GM23338 (cell line): ENCODE measurements around the gene CTTN. TPM values are rescaled to one million over a fixed set of nuclear protein-coding genes. Genes with fewer than 3 reads are reported as not detected.

Experiments
- ATAC-seq: fragments of 200-7000 bp; cut with Tn5 transposase; 3 replicates; pipeline ENCODE4 v1.9.1; 2020
- DNase-seq: peaks from one replicate; pipeline ENCODE4 v3.0.0-alpha.2; 2015; ENCODE audit warnings: low spot score
- H2AFZ ChIP-seq: fragments of 200-600 bp; sonication (generic); 2 replicates; pipeline ENCODE4 v1.8.0; 2016; ENCODE audit warnings: antibody characterized with exemption, mild to moderate bottlenecking, moderate library complexity
- H3F3A ChIP-seq: fragments of 200-600 bp; sonication (generic); replicated peaks from 2 replicates; pipeline ENCODE4 v1.8.0; 2017; ENCODE audit warnings: antibody characterized with exemption, mixed run types, low read depth
- H3K27ac ChIP-seq: fragments of 200-600 bp; sonication (generic); 2 replicates; pipeline ENCODE4 v1.6.1; 2016; ENCODE audit warnings: low read depth
- H3K27me3 ChIP-seq: fragments of 200-600 bp; sonication (generic); 2 replicates; pipeline ENCODE4 v1.8.0; 2016; ENCODE audit warnings: mild to moderate bottlenecking, mixed run types, moderate library complexity; ENCODE audit not compliant: insufficient read depth
- H3K36me3 ChIP-seq: fragments of 200-600 bp; sonication (generic); 2 replicates; pipeline ENCODE4 v1.8.0; 2016; ENCODE audit warnings: mild to moderate bottlenecking; ENCODE audit not compliant: insufficient read depth
- H3K4me1 ChIP-seq: fragments of 200-600 bp; sonication (generic); 2 replicates; pipeline ENCODE4 v1.8.0; 2016; ENCODE audit warnings: mild to moderate bottlenecking, moderate library complexity; ENCODE audit not compliant: insufficient read depth
- H3K4me2 ChIP-seq: fragments of 200-600 bp; sonication (generic); 2 replicates; pipeline ENCODE4 v1.7.1; 2017; ENCODE audit warnings: mixed run types
- H3K4me3 ChIP-seq: fragments of 200-600 bp; sonication (generic); 2 replicates; pipeline ENCODE4 v1.6.1; 2016; ENCODE audit warnings: mixed run types
- H3K79me2 ChIP-seq: fragments of 200-600 bp; sonication (generic); replicated peaks from 2 replicates; pipeline ENCODE4 v1.8.0; 2017; ENCODE audit warnings: mild to moderate bottlenecking; ENCODE audit not compliant: insufficient read depth
- H3K9me2 ChIP-seq: fragments of 200-600 bp; sonication (generic); 2 replicates; pipeline ENCODE4 v1.8.0; 2017; ENCODE audit not compliant: insufficient read depth
- H4K20me1 ChIP-seq: fragments of 200-600 bp; sonication (generic); replicated peaks from 2 replicates; pipeline ENCODE4 v1.8.0; 2017; ENCODE audit warnings: mild to moderate bottlenecking; ENCODE audit not compliant: insufficient read depth
- H3K27ac Mint-ChIP-seq: 2 replicates; pipeline ENCODE4 v1.8.0; 2020; ENCODE audit warnings: inconsistent platforms, mild to moderate bottlenecking, moderate library complexity, mixed read lengths
- H3K27me3 Mint-ChIP-seq: 3 replicates; pipeline ENCODE4 v1.8.0; 2022; ENCODE audit warnings: low read depth, mild to moderate bottlenecking, moderate library complexity, mixed read lengths, inconsistent platforms; ENCODE audit not compliant: insufficient read depth, poor library complexity
- H3K36me3 Mint-ChIP-seq: 3 replicates; pipeline ENCODE4 v1.8.0; 2021; ENCODE audit warnings: low read depth, mild to moderate bottlenecking, inconsistent platforms, moderate library complexity, mixed read lengths
- H3K4me1 Mint-ChIP-seq: 3 replicates; pipeline ENCODE4 v1.8.0; 2020; ENCODE audit warnings: mild to moderate bottlenecking, inconsistent platforms, mixed read lengths
- H3K4me3 Mint-ChIP-seq: 3 replicates; pipeline ENCODE4 v1.8.0; 2021; ENCODE audit warnings: moderate library complexity, mild to moderate bottlenecking, inconsistent platforms, mixed read lengths
- H3K9me3 Mint-ChIP-seq: 3 replicates; pipeline ENCODE4 v1.8.0; 2020; ENCODE audit warnings: moderate library complexity, mild to moderate bottlenecking, inconsistent platforms, mixed read lengths
- CREB1 ChIP-seq: fragments of 250-450 bp; sonication (Bioruptor Pico); IDR thresholded peaks from 2 replicates; pipeline ENCODE4 v1.5.0; 2020; ENCODE audit warnings: low read depth, mild to moderate bottlenecking, moderate library complexity
- ETS1 ChIP-seq: IDR thresholded peaks from 2 replicates; pipeline ENCODE4 v1.6.1; 2016; ENCODE audit warnings: antibody characterized with exemption
- EZH2 ChIP-seq: fragments of 200-600 bp; sonication (generic); IDR thresholded peaks from one replicate; pipeline ENCODE4 v1.8.0; 2017; ENCODE audit warnings: antibody characterized with exemption, mild to moderate bottlenecking, low read depth; ENCODE audit not compliant: unreplicated experiment
- EZH2phosphoT487 ChIP-seq: fragments of 200-600 bp; sonication (generic); IDR thresholded peaks from one replicate; pipeline ENCODE4 v1.8.1; 2018; ENCODE audit warnings: antibody characterized with exemption; ENCODE audit not compliant: unreplicated experiment
- JUNB ChIP-seq: IDR thresholded peaks from one replicate; pipeline ENCODE4 v1.6.1; 2016; ENCODE audit warnings: antibody characterized with exemption; ENCODE audit not compliant: unreplicated experiment
- NANOG ChIP-seq: IDR thresholded peaks from 2 replicates; pipeline ENCODE4 v1.6.1; 2016; ENCODE audit warnings: antibody characterized with exemption, borderline replicate concordance
- POLR2AphosphoS5 ChIP-seq: IDR thresholded peaks from 2 replicates; pipeline ENCODE4 v1.6.1; 2016; ENCODE audit warnings: antibody characterized with exemption, low read depth
- STAT1 ChIP-seq: IDR thresholded peaks from one replicate; pipeline ENCODE4 v1.6.1; 2016; ENCODE audit warnings: antibody characterized with exemption; ENCODE audit not compliant: unreplicated experiment
- ZNF114 ChIP-seq: fragments of 250-450 bp; sonication (Bioruptor Pico); IDR thresholded peaks from 2 replicates; pipeline ENCODE4 v1.5.0; 2020; ENCODE audit warnings: mild to moderate bottlenecking, moderate library complexity
- polyA plus RNA-seq: library from polyadenylated mRNA; unstranded; fragments of >200 nt; fragmentation: Nextera tagmentation; extraction: Ambion mirVana; gene quantifications from 2 replicates; pipeline ENCODE4 v1.2.1, GENCODE V29; 2016
- total RNA-seq: library from RNA; depleted of rRNA; stranded (reverse); fragments of >200 nt; shearing (Covaris generic); gene quantifications from 2 replicates; pipeline ENCODE4 v1.2.3, GENCODE V29; 2014
- TF ChIP-seq, protein P1 (sequence below): fragments of 250-450 bp; sonication (Bioruptor Pico); IDR thresholded peaks from 2 replicates; pipeline ENCODE4 v1.5.0; 2020; ENCODE audit warnings: mild to moderate bottlenecking, moderate library complexity
- TF ChIP-seq, protein P2 (sequence below): IDR thresholded peaks from one replicate; pipeline ENCODE4 v1.6.1; 2018; ENCODE audit warnings: antibody characterized with exemption; ENCODE audit not compliant: unreplicated experiment

The CTTN gene
- total and polyA plus RNA-seq, 2 experiments from 2014 or later, result 163 to 343 TPM

DNA sequence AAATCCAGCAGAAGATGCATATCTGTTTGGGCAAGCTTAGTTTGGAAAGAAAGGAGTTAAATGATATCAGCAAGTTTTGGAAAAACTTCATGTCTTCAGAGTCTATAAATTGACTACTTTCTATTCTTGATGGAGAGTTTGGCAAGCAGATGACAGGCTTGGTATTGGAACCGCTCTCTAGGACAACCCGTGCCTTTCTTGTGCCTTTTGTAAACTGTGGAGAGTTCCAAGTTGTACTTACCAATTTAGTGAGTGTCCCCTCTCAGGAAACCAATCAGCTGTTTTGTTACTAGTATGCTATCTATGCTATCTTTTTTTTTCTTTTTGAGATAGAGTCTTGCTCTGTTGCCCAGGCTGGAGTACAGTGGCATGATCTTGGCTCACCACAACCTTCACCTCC is 43.7 kb upstream of the CTTN start:
- Histone ChIP-seq H3K27ac (no peak overlapping the region), H3K79me2 (peaks cover 4% of the 10 kb centered on the region; the same call in 1 of the 2 replicates), H2AFZ (no peak overlapping the region), H3K9me2 (no peaks in the 10 kb centered on the region), H3K36me3 (peaks cover 27% of the 10 kb centered on the region), H3F3A (no peaks in the 10 kb centered on the region), H3K4me1 (no peaks in the 10 kb centered on the region), H3K27me3 (no peaks in the 10 kb centered on the region), H3K4me2 (no peak overlapping the region), H3K4me3 (no peak overlapping the region), H4K20me1 (peaks cover 18% of the 10 kb centered on the region)
- ATAC-seq, result no peak
- Mint-ChIP-seq H3K4me3 (no peak overlapping the region), H3K27ac (no peak overlapping the region), H3K36me3 (peaks cover 68% of the 10 kb centered on the region), H3K27me3 (peaks cover 3% of the 10 kb centered on the region), H3K9me3 (no peaks in the 10 kb centered on the region), H3K4me1 (no peaks in the 10 kb centered on the region)
- no peak for TF ChIP-seq NANOG
- no peak for TF ChIP-seq ZNF114
- DNase-seq, result no peak

DNA sequence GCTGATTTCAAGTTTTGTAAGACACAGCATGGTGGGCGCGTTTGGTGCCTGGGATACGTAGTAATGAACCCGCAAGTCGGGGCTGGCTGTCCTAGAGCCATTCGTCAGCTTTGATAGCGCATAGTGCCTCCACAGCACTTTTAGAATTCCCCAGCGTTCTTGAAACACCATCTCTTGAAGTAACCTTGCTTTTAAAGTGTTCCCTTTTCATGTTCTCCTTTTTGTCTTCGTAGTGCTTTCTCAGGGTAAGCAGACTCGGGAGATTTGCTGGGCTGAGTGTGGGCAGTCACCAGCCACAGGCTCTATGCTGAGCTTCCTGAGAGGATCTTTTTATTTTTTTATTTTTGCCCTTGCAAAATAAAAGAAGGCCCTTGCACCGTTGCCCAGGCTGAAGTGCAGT is 39.6 kb upstream of the CTTN start:
- Mint-ChIP-seq H3K9me3 (no peaks in the 10 kb centered on the region), H3K4me3 (no peak overlapping the region), H3K27ac (no peak overlapping the region), H3K36me3 (peaks cover 84% of the 10 kb centered on the region), H3K27me3 (peaks cover 3% of the 10 kb centered on the region), H3K4me1 (no peaks in the 10 kb centered on the region)
- Histone ChIP-seq H3K27me3 (no peaks in the 10 kb centered on the region), H3K36me3 (peaks cover 41% of the 10 kb centered on the region), H3K4me1 (no peaks in the 10 kb centered on the region), H2AFZ (no peak overlapping the region), H3K79me2 (peaks cover 4% of the 10 kb centered on the region; the same call in 1 of the 2 replicates), H4K20me1 (peaks cover 11% of the 10 kb centered on the region; the same call in 1 of the 2 replicates), H3K9me2 (no peaks in the 10 kb centered on the region), H3K27ac (no peak overlapping the region), H3K4me2 (no peak overlapping the region), H3K4me3 (no peak overlapping the region), H3F3A (no peaks in the 10 kb centered on the region)
- DNase-seq, result no peak
- no peak for ATAC-seq
- TF ChIP-seq POLR2AphosphoS5 (no peak), EZH2 (no peak), STAT1 (no peak), NANOG (no peak), CREB1 (no peak), ETS1 (no peak), EZH2phosphoT487 (no peak), JUNB (no peak), ZNF114 (no peak)
- TF ChIP-seq, protein P1, sequence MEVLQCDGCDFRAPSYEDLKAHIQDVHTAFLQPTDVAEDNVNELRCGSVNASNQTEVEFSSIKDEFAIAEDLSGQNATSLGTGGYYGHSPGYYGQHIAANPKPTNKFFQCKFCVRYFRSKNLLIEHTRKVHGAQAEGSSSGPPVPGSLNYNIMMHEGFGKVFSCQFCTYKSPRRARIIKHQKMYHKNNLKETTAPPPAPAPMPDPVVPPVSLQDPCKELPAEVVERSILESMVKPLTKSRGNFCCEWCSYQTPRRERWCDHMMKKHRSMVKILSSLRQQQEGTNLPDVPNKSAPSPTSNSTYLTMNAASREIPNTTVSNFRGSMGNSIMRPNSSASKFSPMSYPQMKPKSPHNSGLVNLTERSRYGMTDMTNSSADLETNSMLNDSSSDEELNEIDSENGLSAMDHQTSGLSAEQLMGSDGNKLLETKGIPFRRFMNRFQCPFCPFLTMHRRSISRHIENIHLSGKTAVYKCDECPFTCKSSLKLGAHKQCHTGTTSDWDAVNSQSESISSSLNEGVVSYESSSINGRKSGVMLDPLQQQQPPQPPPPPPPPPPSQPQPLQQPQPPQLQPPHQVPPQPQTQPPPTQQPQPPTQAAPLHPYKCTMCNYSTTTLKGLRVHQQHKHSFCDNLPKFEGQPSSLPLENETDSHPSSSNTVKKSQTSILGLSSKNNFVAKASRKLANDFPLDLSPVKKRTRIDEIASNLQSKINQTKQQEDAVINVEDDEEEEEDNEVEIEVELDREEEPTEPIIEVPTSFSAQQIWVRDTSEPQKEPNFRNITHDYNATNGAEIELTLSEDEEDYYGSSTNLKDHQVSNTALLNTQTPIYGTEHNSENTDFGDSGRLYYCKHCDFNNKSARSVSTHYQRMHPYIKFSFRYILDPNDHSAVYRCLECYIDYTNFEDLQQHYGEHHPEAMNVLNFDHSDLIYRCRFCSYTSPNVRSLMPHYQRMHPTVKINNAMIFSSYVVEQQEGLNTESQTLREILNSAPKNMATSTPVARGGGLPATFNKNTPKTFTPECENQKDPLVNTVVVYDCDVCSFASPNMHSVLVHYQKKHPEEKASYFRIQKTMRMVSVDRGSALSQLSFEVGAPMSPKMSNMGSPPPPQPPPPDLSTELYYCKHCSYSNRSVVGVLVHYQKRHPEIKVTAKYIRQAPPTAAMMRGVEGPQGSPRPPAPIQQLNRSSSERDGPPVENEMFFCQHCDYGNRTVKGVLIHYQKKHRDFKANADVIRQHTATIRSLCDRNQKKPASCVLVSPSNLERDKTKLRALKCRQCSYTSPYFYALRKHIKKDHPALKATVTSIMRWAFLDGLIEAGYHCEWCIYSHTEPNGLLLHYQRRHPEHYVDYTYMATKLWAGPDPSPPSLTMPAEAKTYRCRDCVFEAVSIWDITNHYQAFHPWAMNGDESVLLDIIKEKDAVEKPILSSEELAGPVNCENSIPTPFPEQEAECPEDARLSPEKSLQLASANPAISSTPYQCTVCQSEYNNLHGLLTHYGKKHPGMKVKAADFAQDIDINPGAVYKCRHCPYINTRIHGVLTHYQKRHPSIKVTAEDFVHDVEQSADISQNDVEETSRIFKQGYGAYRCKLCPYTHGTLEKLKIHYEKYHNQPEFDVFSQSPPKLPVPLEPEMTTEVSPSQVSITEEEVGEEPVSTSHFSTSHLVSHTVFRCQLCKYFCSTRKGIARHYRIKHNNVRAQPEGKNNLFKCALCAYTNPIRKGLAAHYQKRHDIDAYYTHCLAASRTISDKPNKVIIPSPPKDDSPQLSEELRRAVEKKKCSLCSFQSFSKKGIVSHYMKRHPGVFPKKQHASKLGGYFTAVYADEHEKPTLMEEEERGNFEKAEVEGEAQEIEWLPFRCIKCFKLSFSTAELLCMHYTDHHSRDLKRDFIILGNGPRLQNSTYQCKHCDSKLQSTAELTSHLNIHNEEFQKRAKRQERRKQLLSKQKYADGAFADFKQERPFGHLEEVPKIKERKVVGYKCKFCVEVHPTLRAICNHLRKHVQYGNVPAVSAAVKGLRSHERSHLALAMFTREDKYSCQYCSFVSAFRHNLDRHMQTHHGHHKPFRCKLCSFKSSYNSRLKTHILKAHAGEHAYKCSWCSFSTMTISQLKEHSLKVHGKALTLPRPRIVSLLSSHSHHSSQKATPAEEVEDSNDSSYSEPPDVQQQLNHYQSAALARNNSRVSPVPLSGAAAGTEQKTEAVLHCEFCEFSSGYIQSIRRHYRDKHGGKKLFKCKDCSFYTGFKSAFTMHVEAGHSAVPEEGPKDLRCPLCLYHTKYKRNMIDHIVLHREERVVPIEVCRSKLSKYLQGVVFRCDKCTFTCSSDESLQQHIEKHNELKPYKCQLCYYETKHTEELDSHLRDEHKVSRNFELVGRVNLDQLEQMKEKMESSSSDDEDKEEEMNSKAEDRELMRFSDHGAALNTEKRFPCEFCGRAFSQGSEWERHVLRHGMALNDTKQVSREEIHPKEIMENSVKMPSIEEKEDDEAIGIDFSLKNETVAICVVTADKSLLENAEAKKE, result no peak
- TF ChIP-seq, protein P2, sequence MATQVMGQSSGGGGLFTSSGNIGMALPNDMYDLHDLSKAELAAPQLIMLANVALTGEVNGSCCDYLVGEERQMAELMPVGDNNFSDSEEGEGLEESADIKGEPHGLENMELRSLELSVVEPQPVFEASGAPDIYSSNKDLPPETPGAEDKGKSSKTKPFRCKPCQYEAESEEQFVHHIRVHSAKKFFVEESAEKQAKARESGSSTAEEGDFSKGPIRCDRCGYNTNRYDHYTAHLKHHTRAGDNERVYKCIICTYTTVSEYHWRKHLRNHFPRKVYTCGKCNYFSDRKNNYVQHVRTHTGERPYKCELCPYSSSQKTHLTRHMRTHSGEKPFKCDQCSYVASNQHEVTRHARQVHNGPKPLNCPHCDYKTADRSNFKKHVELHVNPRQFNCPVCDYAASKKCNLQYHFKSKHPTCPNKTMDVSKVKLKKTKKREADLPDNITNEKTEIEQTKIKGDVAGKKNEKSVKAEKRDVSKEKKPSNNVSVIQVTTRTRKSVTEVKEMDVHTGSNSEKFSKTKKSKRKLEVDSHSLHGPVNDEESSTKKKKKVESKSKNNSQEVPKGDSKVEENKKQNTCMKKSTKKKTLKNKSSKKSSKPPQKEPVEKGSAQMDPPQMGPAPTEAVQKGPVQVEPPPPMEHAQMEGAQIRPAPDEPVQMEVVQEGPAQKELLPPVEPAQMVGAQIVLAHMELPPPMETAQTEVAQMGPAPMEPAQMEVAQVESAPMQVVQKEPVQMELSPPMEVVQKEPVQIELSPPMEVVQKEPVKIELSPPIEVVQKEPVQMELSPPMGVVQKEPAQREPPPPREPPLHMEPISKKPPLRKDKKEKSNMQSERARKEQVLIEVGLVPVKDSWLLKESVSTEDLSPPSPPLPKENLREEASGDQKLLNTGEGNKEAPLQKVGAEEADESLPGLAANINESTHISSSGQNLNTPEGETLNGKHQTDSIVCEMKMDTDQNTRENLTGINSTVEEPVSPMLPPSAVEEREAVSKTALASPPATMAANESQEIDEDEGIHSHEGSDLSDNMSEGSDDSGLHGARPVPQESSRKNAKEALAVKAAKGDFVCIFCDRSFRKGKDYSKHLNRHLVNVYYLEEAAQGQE, result no peak
